ENCODE data around the gene SH2D5.

The SH2D5 gene

DNA sequence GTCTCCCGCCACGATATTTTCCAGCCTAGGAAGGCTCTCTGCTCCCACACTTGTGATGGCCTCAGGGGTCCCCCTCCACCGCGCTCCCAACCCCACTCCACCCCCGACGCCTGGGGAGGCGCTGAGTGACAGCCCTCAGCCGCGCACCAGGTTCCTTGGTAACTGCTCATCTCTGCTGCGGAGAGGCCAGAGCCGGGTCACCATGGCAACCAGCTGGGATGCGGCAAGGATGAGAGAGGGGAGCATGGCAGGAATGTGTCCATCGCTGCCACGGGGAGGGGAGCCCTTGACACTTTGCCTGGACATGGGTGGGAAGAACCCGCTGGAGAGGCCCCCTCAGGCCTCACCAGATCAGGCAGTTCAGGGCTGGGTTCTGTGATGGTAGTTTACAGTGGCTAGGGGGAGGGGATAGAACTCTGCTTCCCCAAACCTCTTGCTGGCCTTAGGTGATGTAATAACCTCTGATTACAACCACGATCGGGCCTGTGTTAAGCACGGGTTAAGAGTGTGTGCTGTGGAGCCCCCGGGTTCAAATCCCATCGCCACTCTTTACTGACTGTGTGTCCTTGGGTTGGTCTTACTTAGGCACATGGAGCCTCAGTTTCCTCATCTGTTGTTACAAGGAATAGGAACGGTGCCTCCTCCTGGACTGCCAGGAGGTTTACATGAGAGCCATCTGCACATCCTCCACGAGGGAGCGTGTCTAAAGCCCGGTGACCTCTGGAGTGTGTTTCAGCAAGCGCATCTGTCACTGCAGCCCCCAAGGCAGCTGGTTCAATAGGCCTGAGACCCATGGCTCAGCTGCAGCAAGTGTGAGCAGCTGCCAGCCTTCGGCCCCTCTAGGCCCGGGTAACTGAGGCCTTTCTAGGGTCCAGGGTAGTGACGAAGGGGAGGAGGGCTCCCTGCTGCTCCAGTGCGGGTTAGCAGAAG is 21.0 kb downstream of the SH2D5 start:
- DNase-seq: no peak

DNA sequence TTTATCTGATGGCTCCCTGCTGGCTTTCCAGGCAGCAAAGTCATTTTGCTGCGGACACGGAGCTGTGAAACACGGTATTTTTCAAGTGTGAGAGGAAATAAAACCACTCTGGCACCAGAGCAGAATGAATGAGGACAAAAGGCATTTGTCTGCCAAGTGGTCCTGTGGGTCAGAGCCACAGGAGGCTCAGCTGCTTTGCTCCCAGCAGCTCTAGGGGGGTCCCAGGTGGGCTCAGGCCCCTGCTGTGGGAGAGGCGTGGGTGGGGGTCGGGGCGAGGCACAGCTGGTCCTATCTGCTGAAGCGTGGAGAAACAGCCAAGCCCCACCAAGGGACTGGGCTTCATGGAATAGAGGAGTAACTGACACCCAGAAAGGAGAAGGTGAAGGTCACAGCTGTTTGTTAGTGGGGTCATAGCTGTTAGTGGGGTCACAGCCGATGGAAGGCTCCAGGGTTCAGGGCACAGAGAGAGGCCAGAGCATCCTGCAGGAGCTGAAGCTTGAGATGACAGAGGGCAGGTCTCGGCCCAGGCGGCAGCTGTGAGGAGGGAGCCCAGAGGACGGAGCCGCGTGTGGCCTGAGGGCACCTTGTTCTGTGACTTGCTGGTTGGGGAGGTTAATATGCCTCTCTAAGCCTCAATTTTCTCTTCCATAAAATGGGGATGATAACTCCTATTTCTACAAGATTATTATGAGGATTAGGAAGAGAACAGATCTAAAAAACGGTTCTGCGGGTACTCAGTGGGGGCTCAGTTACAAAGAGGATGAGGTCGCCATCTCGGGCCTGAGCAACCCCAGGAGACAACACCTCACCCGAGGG is 21.8 kb downstream of the SH2D5 start:
- no peak for DNase-seq

DNA sequence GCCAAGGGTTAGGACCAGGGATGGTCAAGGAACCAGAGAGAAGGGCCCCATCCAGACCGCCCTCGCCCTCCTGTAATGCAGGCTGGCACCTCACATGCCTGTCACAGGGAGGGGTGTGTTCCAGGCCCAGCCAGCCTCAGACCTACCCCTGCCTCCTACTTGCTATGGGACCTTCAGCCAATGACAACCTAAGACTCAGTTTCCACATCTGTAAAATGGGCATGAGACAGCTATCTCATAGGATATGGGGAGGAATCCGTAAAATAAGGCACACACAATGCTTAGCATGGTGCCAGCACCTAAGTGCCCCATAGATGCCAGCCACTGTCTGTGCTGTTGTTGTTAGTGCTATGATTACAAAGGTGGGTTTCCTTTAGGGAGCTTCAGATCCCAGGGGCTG is 22.6 kb downstream of the SH2D5 start:
- no peak for DNase-seq

DNA sequence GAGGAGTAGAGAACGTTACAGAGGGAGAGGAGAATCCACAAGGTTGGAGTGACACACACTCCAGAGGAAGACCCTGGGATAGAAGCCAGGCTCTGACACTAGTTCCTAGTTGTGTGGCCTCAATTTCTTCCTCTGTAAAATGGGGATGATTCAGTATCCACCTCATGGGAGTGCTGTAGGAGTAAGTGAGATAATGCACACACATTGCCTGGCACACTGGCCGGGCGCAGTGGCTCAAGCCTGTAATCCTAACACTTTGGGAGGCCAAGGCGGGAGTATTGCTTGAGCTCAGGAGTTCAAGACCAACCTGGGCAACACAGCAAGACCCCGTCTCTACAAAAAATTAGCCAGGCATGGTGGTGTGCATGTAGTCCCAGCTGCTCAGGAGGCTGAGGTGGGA is 23.6 kb downstream of the SH2D5 start:
- DNase-seq: no peak

DNA sequence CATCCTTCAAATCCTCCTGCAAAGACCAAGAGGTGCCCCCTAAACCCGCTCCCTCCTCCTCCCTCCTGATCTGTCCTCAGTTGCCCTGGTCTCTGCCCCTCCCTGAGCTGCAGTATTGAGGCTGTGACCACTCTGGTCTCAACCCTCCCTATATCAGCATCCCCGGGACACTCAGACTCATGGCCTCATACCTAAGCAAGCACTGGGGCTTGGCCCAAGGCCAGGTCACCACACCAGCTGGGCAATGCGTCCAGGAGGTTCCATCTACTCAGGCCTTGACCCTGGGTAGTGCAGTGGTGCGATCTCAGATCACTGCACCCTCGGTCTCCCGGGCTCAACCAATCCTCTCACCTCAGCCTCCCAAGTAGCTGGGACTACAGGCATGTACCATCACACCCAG is 24.4 kb downstream of the SH2D5 start:
- no peak for DNase-seq

DNA sequence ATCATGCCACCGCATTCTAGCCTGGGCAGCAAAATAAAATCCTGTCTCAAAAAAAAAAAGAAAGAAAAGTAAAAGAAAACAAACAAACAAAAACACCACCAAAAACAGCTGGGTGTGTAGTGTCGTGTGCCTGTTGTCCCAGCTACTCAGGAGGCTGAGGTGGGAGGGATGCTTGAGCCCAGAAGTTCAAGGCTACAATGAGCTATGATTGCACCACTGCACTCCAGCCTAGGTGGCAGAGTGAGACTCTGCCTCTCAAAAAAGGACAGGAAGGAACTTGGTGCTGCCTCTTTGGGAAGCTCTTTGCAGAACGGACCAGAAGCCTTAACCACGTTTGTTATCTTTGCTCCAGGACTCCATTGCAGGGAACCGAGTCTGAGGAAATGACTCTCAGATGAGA is 25.7 kb downstream of the SH2D5 start:
- DNase-seq: no peak

DNA sequence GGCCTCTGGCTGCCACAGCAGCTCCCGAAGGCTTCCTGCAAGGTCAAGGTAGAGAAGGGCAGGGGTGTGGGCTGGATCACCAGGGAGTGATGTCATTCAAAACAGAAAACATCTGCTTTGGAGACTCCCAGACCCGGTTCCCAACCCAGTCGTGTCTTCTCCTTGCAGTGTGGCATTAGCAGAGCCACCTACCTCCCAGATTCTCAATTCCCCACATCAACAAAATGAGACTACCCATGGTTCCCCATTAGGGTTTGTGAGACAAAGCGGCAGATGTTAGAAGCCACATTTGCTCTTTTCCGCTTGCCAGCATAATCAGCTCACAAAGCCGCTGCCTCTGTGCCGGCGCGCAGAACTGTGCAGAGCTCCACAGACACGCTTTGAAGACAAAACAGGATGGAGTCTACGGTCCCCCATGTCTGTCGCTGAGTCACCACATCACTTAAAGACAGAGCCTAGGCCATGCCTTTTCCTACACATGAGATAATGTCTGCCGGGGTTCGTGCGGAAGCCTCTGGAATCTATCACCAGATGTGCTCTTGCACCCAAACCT is 27.2 kb downstream of the SH2D5 start:
- no peak for DNase-seq

DNA sequence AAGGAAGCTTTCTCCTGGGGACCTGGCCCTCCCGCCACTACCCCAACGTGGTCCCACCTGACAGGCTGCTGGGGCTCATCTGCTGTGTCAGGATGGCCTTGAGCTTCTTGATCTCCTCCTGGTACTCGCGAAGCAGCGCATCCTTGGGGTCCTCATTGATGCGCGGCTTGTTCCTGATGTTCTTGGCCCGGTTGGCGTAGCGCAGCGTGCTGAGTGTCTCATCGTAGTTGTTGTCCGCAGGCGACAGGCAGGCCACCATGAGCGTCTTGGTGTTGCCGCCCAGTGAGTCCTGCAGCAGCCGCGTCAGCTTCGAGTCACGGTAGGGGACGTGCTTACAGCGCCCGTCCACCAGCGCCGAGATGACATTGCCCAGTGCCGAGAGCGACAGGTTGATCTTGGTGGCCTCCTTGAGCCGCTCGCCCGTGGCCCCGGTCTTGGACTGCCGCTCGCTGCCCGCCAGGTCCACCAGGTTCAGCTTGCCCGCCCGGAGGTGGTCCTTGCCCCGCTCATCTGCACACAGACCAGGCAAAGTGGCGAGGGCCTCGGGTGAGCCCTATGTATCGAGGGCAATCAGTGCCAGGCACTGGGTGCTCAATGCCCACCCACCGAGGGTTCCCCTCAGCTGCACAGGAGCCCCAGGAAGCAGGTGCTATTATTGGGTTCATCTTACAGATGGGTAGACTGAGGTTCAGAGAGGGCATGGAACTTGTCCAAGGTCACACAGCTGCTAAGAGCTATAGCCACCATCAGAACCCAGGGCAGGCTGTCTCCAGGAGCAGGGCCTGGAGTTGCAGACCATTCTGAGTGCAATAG is 27.9 kb downstream of the SH2D5 start:
- DNase-seq: no peak

DNA sequence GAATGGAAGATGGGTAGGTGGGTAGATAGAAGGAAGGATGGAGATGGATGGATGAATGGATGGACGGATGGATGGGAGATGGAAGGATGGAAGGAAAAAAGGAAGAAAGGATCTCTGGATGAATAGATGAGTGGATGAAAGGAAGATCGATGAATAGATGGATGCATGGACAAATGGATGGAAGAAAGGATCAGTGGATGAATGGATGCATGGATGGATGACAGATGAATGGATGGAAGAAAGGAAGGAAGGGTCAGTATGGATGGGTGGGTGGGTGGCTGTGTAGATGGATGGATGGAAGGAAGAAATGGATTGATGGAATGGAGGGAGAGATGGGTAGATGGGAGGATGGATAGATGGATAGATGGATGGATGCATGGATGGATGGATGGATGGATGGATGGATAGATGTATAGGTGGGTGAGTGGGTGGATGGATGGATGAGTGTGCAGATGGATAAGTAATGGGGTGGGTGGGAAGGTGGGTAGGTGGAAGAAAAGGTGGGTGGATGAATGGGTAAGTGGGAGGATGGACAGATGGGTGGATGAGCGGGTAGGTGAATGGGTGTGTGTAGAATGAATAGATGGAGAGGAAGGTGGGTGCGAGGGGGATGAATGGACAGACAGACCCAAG is 29.3 kb downstream of the SH2D5 start:
- DNase-seq: no peak

DNA sequence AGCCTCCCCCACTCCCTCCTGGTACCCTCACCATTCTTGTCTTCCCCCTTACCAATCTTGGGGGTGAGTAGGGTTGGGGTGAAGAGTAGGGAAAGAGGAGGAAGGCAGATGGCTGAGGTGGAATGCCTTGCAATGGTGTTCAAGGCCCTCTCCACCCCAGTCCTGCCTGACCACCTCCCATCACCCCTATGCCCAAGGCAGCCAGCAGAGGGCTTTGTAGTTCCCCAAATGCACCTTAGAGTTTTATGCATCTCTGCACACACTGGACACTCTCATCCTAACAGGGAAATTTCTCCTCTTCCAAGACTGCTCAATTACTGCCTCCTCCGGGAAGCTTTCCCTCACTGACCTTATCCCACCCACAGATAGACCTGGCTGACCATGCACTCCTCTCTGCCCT is 30.1 kb downstream of the SH2D5 start:
- DNase-seq: no peak

DNA sequence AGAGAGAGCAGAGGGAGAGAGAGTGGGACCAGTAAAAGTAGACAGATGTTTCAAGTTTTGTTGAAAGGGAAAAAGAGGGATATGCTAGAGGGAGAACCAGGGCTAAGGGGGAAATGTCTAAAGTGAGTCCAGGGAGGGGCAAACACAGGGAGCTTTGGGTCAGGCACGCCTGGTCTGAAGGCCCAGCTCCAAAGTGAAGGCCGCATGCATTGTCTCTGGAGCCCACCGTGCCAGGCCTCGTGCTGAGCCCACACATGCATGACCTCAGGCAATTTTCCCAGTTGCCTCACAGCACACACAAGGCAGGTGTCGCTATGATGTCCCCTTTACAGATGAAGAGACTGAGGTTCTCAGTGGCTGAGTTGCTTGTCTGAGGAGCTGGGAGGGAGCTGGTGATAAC is 30.7 kb downstream of the SH2D5 start:
- no peak for DNase-seq

DNA sequence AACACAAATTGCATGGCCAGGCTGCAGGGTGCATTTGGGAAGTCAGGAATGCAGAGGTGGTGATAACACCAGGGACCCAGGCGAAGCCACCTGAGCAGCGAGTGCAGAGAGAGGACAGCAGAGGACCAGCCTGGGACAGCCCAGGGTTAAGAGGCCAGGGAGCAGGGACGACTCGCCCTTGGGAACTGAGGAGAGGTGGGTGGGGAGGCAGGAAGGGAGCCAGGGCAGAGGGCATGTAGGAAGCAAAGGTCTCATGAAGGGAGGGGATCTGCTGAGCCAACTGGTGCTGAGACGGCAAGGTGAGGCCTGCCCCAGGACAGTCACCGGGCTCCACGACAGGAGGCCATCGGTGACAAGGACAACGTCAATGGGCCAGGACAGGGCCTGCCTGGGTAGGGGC is 31.1 kb downstream of the SH2D5 start:
- no peak for DNase-seq

DNA sequence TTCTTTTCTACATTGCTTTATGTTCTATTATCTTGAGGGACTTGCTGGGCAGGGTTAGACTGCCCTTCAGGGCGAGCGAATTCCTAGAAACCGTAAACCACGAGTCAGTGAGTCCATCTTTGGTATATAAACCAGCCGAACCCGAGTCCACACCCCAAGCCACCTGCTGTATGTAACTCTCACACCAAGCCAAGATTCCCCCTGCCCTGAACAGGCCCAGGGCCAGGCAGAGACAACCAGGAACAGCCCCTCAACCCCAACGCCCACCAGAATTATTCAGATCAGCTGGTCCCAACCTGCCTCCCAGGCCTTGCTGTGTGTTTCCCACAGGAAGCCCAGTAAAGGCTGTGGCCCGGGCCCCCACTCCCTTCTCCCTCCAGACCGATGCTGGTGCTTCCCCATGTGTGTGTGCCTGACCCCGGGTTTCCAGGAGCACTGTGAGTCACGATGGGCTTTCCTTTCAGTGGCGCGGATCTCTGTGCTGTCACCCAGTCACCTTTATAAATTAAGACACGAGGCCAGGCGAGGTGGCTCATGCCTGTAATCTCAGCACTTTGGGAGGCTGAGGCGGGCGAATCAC is 31.8 kb downstream of the SH2D5 start:
- no peak for DNase-seq

DNA sequence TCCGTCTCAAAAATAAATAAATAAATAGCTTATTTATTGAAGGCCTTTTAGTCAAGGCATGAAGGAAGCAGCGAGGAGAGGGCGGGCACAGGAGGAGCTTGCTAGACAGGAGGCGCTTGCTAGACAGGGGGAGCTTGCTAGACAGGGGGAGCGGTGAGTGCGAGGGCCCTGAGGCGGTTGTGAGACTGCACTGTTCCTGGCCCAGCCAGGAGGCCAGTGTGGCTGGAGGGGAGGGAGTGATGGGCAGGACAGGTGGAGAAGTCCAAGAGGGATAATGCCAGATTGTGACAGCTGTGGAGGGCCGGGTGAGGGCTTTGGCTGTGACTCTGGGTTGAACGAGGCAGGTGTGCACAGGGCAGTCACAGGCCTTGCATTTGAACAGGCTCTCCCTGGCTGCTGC is 32.9 kb downstream of the SH2D5 start:
- no peak for DNase-seq

DNA sequence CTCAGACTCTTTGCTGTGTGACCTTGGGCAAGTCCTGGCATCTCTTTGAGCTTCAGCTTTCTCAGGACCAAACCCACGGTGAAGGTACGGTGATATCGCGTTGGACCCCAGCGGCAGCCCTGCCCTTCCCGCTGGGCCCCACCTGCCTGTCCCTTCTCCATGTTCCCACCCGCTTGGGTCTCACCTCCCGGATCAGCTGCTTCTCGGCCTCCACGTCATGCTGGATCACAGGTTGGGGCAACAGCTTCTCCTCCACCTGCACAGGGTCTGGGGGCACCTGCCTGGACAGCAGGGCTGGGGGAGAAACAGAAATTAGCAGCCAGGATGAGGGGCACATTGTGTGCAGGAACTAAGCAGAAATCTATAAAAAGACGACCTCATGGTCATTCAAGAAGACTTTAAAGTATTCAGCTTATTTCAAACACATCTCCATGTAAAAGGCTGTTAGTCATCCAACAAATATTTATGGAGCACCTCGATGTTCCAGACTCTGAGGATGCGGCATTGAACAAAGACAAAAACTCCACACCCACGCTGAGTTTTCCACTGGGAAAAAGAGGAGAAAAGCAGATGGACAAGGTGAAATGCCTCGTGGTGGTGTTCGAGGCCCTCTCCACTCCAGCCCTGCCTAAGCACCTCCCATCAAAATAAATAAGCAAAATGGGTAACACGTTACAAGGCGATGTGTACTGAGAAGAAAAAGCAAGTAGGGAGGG is 34.1 kb downstream of the SH2D5 start:
- DNase-seq: no peak

DNA sequence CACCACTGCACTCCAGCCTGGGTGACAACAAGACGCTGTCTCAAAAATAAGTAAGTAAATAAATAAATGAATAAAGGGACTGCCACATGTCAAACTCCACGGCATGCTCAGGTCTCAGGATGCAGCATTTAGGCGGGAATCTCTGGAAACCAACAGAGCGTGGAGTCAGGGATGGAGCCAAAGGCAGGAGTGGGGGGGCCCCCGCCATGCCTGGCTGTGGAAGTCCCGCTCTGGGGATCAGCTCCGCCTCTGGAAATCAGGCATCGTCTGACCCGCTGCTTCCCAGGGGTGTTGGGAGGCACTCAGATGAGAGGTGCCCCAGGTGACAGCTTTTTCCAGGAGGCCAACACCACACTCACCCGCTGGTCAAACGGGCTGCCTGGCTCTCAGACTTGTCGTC is 34.9 kb downstream of the SH2D5 start:
- no peak for DNase-seq

DNA sequence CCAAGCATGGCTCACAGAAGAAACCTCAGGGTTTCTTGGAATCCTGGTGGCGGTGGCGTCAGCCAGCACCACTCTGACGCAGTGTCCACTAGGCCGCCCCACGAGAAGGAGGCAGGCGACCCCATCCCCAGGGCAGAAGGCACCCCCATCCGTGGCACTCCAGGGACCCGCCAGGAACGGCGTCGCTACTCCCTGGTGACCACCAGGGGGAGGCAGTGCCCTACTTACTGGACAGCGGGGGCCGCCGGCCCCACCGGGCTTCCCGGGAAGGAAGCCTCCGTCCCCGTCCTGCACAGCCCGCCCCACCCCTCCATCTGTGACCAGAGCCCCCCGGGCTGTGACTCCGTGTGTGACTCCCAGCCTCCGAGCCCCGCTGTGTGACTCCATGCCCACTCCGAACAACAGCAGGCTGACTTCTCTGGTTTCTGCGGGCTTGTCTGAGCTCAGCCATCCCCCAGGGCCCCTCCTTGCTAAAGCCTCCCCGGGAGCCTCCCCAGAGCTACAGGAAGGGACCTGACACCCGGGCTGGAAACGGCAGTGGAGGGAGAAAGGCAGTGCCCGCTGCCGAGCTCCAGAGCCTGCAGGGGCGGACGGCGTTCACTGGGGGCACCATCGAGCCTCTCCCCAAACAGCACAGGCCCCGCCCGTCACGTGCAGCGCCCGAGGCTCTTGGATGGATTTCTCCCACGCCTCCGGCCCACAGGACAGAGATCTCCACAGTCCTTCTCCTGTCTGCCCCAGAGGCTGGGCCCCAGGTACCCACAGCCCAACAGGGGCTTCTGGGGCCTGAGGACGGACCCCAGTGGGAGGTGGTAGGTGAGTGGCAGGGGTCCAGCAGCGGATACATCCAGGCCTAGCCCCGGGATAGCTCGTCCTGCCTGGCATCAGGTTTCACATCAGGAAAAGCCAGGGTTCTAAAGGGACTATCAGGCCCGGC is 35.8 kb downstream of the SH2D5 start:
- peak; percentile 64 for DNase-seq

DNA sequence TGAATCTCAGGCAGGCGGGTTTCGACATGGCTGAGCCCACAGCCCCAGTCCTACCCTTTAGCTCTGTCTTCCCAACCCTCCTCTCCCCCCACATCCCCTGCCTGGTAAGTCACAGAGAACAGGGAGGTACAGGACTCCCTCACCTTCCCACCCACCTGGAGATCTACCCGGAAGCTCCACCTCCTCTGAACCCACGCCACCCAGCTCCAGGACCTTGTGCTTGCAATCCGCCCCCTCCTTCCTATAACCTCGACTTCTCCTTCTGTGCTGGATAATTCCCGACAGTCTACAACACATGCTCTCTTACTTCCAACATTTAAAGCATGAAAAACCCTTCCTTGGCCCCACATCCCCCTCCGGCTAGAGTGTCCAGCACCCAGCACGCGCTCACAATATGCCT is 37.0 kb downstream of the SH2D5 start:
- no peak for DNase-seq

DNA sequence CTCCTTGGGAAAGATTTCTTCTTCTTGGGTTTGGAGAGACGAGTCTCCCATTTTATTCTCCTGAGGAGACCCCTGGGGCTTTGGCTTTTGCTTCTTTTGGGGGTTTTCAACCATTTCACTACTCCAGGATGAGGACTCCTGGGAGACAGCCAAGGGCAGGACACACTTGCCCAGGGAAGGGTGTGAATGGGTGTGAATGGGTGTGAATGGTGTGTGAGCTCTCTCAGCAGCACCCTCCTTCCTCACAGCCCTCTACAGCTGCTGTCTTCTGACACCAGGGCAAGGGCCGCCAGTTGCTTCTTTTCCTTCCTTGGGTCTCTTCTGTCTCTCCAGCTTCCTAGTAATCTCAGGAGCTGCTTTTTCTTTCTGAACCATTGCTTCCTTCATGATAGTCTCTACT is 38.9 kb downstream of the SH2D5 start:
- no peak for DNase-seq

DNA sequence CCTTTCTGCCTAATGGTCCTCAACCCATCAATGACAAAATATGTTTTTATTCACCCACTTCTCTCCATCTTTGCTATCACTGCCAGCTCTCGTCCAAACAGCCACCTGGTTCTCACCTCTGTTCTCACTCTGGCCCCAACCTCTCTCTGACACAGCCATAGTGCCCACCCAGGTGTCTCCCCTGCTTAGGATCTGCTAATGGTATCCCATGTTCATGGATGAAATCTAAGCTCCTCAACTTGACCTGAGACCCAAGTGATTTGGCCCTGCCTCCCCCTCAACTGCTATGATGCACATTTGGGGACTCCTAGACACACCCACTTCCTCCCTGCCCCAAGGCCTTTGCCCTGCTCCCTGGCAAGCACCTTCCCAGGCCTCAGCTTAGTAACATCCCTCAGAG is 40.6 kb downstream of the SH2D5 start:
- DNase-seq: no peak

Measured in NCI-H526 treated with DMSO at 0.1 percent for 48 hours (cell line).